ENCODE measurements around the gene EYA4. TPM values are rescaled to one million over a fixed set of nuclear protein-coding genes. Genes with fewer than 3 reads are reported as not detected.

The EYA4 gene
- total RNA-seq, 2 donors from 2014 or later, result 0.11 to 0.26 TPM

DNA sequence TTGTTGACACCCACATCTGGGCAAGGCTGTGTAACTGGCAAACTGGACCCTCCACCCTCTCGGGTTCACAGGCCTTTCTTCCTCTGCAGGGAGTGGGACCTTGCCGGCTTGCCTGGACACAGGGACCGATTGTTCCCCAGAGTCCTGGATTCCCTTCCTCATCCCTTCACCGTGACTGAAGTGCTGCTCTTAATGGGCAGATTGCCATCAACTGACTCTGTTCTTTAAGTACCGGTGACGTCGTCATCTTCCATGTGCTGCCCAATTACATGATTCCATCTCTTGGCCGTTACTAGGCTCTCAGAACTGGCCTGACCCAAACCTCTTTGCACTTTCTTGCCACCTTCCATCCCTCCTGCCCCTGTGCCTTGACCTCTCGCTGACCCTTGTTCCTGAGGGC is 85.4 kb downstream of the EYA4 start:
- Mint-ChIP-seq H3K36me3 (ENCODE audit: low read depth) (no peaks in the 10 kb centered on the region), H3K4me1 (no peaks in the 10 kb centered on the region), H3K4me3 (no peak overlapping the region), H3K27me3 (ENCODE audit: insufficient read depth) (no peaks in the 10 kb centered on the region), H3K9me3 (no peaks in the 10 kb centered on the region), H3K27ac (no peak overlapping the region)
- whole genome bisulfite sequencing, 2 experiments (ENCODE audit: insufficient coverage in 1 of 2, insufficient read length in 1 of 2), result 94 to 98% methylated on average over 6 to 9 of the region's 9 CpGs
- no peak for TF ChIP-seq CTCF (conservative IDR thresholded peaks at IDR 0.05)
- Histone ChIP-seq H3K4me3 (ENCODE audit: low read length) (no peak overlapping the region), H3K27ac (ENCODE audit: low read depth, low read length) (no peak overlapping the region), H3K36me3 (ENCODE audit: control insufficient read depth, insufficient read depth, low read length) (no peaks in the 10 kb centered on the region), H3K9me3 (ENCODE audit: control insufficient read depth, low read length) (no peaks in the 10 kb centered on the region), H3K27me3 (ENCODE audit: control insufficient read depth, insufficient read depth, low read length, poor library complexity, severe bottlenecking) (no peaks in the 10 kb centered on the region), H3K4me1 (ENCODE audit: control insufficient read depth, insufficient read depth, low read length) (no peaks in the 10 kb centered on the region), H3K9ac (ENCODE audit: extremely low read depth, low read length, poor library complexity, severe bottlenecking) (no peak overlapping the region)
- no peak for DNase-seq

DNA sequence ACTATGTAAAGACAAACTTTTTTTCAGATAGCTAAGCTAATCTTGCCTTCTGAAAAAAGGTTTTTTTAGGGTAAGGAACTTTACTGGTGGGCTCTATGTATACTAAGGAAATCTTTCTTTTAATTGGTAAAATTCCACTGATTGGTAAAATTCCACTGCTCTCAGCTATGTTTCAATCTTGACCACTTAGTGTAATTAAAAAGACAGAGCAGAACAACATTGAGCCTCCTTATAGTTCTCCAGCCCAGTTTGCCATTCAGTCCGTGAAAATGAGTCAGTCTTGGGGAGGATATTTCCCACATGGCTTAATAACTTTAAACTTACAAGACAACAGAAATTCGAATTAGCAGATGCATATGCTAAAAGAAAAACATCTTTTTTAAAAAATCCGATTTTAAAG is 92.7 kb downstream of the EYA4 start:
- DNase-seq, result no peak
- H3K27ac ChIP-seq (ENCODE audit: low read depth, low read length), result no peak overlapping the region
- Mint-ChIP-seq H3K4me1 (peaks cover 23% of the 10 kb centered on the region), H3K36me3 (ENCODE audit: low read depth) (no peaks in the 10 kb centered on the region), H3K27me3 (ENCODE audit: insufficient read depth) (no peaks in the 10 kb centered on the region), H3K4me3 (no peak overlapping the region), H3K27ac (no peak overlapping the region), H3K9me3 (no peaks in the 10 kb centered on the region)
- no peaks in the 10 kb centered on the region for H3K27me3 ChIP-seq (ENCODE audit: control insufficient read depth, insufficient read depth, low read length, poor library complexity, severe bottlenecking)
- H3K4me1 ChIP-seq (ENCODE audit: control insufficient read depth, insufficient read depth, low read length), result peaks cover 7% of the 10 kb centered on the region
- 82 to 88% methylated on average over 2 to 3 of the region's 3 CpGs for WGBS, 2 experiments (ENCODE audit: insufficient coverage in 1 of 2, insufficient read length in 1 of 2)
- no peaks in the 10 kb centered on the region for H3K9me3 ChIP-seq (ENCODE audit: control insufficient read depth, low read length)
- H3K9ac ChIP-seq (ENCODE audit: extremely low read depth, low read length, poor library complexity, severe bottlenecking), result no peak overlapping the region
- TF ChIP-seq CTCF (conservative IDR thresholded peaks at IDR 0.05), result no peak
- no peak overlapping the region for H3K4me3 ChIP-seq (ENCODE audit: low read length)
- no peaks in the 10 kb centered on the region for H3K36me3 ChIP-seq (ENCODE audit: control insufficient read depth, insufficient read depth, low read length)

- Mint-ChIP-seq H3K27ac (no peak overlapping the region), H3K9me3 (no peaks in the 10 kb centered on the region), H3K27me3 (ENCODE audit: insufficient read depth) (no peaks in the 10 kb centered on the region), H3K36me3 (ENCODE audit: low read depth) (no peaks in the 10 kb centered on the region), H3K4me3 (no peak overlapping the region), H3K4me1 (peaks cover 30% of the 10 kb centered on the region)
- no peak overlapping the region for H3K9ac ChIP-seq (ENCODE audit: extremely low read depth, low read length, poor library complexity, severe bottlenecking)
- H3K9me3 ChIP-seq (ENCODE audit: control insufficient read depth, low read length), result no peaks in the 10 kb centered on the region
- 90 to 100% methylated on average over 1 of the region's 1 CpG for WGBS, 2 experiments (ENCODE audit: insufficient coverage in 1 of 2, insufficient read length in 1 of 2)
- no peaks in the 10 kb centered on the region for H3K27me3 ChIP-seq (ENCODE audit: control insufficient read depth, insufficient read depth, low read length, poor library complexity, severe bottlenecking)
- H3K36me3 ChIP-seq (ENCODE audit: control insufficient read depth, insufficient read depth, low read length), result no peaks in the 10 kb centered on the region
- H3K27ac ChIP-seq (ENCODE audit: low read depth, low read length), result no peak overlapping the region
- no peak for DNase-seq
- peaks cover 11% of the 10 kb centered on the region for H3K4me1 ChIP-seq (ENCODE audit: control insufficient read depth, insufficient read depth, low read length)
- H3K4me3 ChIP-seq (ENCODE audit: low read length), result no peak overlapping the region
- no peak for TF ChIP-seq CTCF (conservative IDR thresholded peaks at IDR 0.05)
These were observed 96.2 kb downstream of the EYA4 start for GRCh38 chr6:133337308-133337707.

Measured in endodermal cell (in vitro differentiated cells).